Adrenal gland (tissue), 5 donors: ENCODE results near the gene CHTF18.

Source experiments
- CTCF ChIP-seq, 6 experiments: fragments of 450-650 bp in 4 of 6; fragments of 200-600 bp in 2 of 6; sonication (generic) in 1 of 6; IDR thresholded peaks; 1 replicate in 5 of 6; 2 replicates in 1 of 6; pipeline versions ENCODE4 v1.5.1 to v1.8.0; 2016 to 2021; ENCODE audit warnings: antibody characterized with exemption in 6 of 6, mild to moderate bottlenecking in 2 of 6, moderate library complexity in 1 of 6
- POLR2A ChIP-seq, 2 donors: fragments of 450-650 bp; IDR thresholded peaks; one replicate each; pipeline ENCODE4 v1.6.1; 2017; ENCODE audit warnings: antibody characterized with exemption in 2 of 2, mild to moderate bottlenecking in 2 of 2, moderate library complexity in 1 of 2
- donor health status: DM: no; HTN: no; CAD: no.

GRCh38 chr16:778447-778846 is 10.0 kb upstream of the CHTF18 start:
- TF ChIP-seq CTCF (IDR thresholded peaks at IDR 0.05): no peak
- no peak for TF ChIP-seq POLR2A (IDR thresholded peaks at IDR 0.05)
